GM23248 (cell line): Measurements from ENCODE around the gene CCDC91. TPM values are rescaled to one million over a fixed set of nuclear protein-coding genes. Genes with fewer than 3 reads are reported as not detected.

Experiments
- DNase-seq: peaks from one replicate; pipeline ENCODE4 v3.0.0-alpha.2; 2015
- H2AFZ ChIP-seq: fragments of 200-600 bp; sonication (generic); 2 replicates; pipeline ENCODE4 v1.6.1; 2016; ENCODE audit warnings: antibody characterized with exemption
- H3F3A ChIP-seq: fragments of 200-600 bp; sonication (generic); 2 replicates; pipeline ENCODE4 v1.6.1; 2016; ENCODE audit warnings: mild to moderate bottlenecking, antibody characterized with exemption, mixed run types; ENCODE audit not compliant: insufficient read depth
- H3K27ac ChIP-seq: fragments of 200-600 bp; sonication (generic); 2 replicates; pipeline ENCODE4 v1.5.1; 2016; ENCODE audit warnings: mild to moderate bottlenecking
- H3K27me3 ChIP-seq: fragments of 200-600 bp; sonication (generic); replicated peaks from 2 replicates; pipeline ENCODE4 v1.6.1; 2016; ENCODE audit warnings: mild to moderate bottlenecking; ENCODE audit not compliant: insufficient read depth
- H3K36me3 ChIP-seq: fragments of 200-600 bp; sonication (generic); 2 replicates; pipeline ENCODE4 v1.6.1; 2016; ENCODE audit warnings: low read depth, mild to moderate bottlenecking
- H3K4me1 ChIP-seq: fragments of 200-600 bp; sonication (generic); 2 replicates; pipeline ENCODE4 v1.6.1; 2016; ENCODE audit warnings: mild to moderate bottlenecking; ENCODE audit not compliant: insufficient read depth
- H3K4me2 ChIP-seq: fragments of 200-600 bp; sonication (generic); one replicate; pipeline ENCODE4 v1.6.1; 2016; ENCODE audit warnings: mild to moderate bottlenecking; ENCODE audit not compliant: unreplicated experiment
- H3K4me3 ChIP-seq: fragments of 200-600 bp; sonication (generic); 2 replicates; pipeline ENCODE4 v1.5.1; 2016; ENCODE audit warnings: mild to moderate bottlenecking
- H3K79me2 ChIP-seq: fragments of 200-600 bp; sonication (generic); 2 replicates; pipeline ENCODE4 v1.6.1; 2016; ENCODE audit warnings: mild to moderate bottlenecking; ENCODE audit not compliant: insufficient read depth
- H3K9ac ChIP-seq: fragments of 200-600 bp; sonication (generic); 2 replicates; pipeline ENCODE4 v1.6.1; 2016; ENCODE audit warnings: mild to moderate bottlenecking
- H3K9me2 ChIP-seq: fragments of 200-600 bp; sonication (generic); 2 replicates; pipeline ENCODE4 v1.6.1; 2016; ENCODE audit warnings: mixed run types, mild to moderate bottlenecking, moderate library complexity; ENCODE audit not compliant: insufficient read depth
- H3K9me3 ChIP-seq: fragments of 200-600 bp; sonication (generic); one replicate; pipeline ENCODE4 v1.6.1; 2017; ENCODE audit warnings: low read depth
- H4K20me1 ChIP-seq: fragments of 200-600 bp; sonication (generic); 2 replicates; pipeline ENCODE4 v1.6.0; 2016; ENCODE audit not compliant: insufficient read depth
- EZH2 ChIP-seq: fragments of 200-600 bp; sonication (generic); IDR thresholded peaks from 2 replicates; pipeline ENCODE4 v1.6.1; 2018; ENCODE audit warnings: antibody characterized with exemption, mild to moderate bottlenecking; ENCODE audit not compliant: insufficient read depth, poor library complexity, severe bottlenecking
- EZH2phosphoT487 ChIP-seq: fragments of 200-600 bp; sonication (generic); IDR thresholded peaks from 2 replicates; pipeline ENCODE4 v1.6.1; 2018; ENCODE audit warnings: antibody characterized with exemption, moderate library complexity, mild to moderate bottlenecking, low read depth; ENCODE audit not compliant: insufficient read depth
- WGBS, 2 experiments: methylation state at CpG; one replicate each; pipeline ENCODE4 v1.1.6; 2015 to 2017; ENCODE audit warnings: low lambda C conversion rate in 2 of 2, low coverage in 1 of 2; ENCODE audit errors: missing lambda C conversion rate in 2 of 2; 5-methylcytosine and 5-hydroxymethylcytosine counted together
- in situ Hi-C: fragments of 300-500 bp; cut with MboI; formaldehyde crosslinking; loops from 2 replicates; pipeline ENCODE4 v1.15.0; 2020
- polyA plus RNA-seq: library from polyadenylated mRNA; unstranded; fragments of >200 nt; fragmentation: Nextera tagmentation; extraction: Ambion mirVana; gene quantifications from 2 replicates; pipeline ENCODE4 v1.2.1, GENCODE V29; 2016
- total RNA-seq: library from RNA; depleted of rRNA; stranded (reverse); fragments of >200 nt; shearing (Covaris generic); gene quantifications from 2 replicates; pipeline ENCODE4 v1.2.3, GENCODE V29; 2014

Gene CCDC91
- total and polyA plus RNA-seq, 2 experiments from 2014 or later: 17.2 to 31.5 TPM

DNA sequence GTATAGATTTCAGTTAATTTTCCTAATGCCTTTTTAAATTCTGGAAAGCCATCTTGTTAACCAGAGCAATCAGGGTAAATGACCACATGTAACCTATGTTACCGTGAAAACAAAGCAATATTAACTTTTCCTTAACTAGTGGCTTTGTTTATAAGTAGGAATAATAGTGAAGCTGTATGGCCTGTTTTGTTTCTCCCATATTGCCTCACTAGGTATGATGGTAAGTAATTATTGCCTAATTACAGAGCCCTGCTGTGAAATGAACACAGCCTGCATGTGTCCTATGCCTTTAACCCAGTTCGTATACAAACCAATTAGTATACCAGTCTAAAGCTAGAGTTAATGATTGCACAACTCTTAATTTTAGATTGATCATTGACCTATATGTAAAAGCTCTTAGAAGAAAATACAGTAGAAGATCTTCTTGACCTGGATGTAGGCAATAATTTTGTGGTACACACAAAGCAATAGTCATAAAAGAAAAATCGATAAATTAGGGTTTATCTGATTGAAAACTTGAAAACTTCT, 249.9 kb downstream of the CCDC91 start:
- Histone ChIP-seq H3K27ac (no peak overlapping the region), H2AFZ (no peak overlapping the region), H3K79me2 (no peaks in the 10 kb centered on the region), H3K4me2 (no peak overlapping the region), H3K4me1 (0 out of 2 replicates have a peak, but pooled peaks cover 9% of the 10 kb centered on the region), H4K20me1 (no peaks in the 10 kb centered on the region; the same call in 1 of the 2 replicates), H3F3A (no peaks in the 10 kb centered on the region), H3K4me3 (no peak overlapping the region), H3K27me3 (no peaks in the 10 kb centered on the region), H3K9me2 (no peaks in the 10 kb centered on the region), H3K9ac (no peak overlapping the region), H3K36me3 (no peaks in the 10 kb centered on the region), H3K9me3 (no peaks in the 10 kb centered on the region)
- WGBS, 2 experiments: 96 to 97% methylated on average over 3 of the region's 3 CpGs
- in situ Hi-C loops: no loop called here
- no peak for TF ChIP-seq EZH2
- no peak for TF ChIP-seq EZH2phosphoT487
- DNase-seq: no peak

DNA sequence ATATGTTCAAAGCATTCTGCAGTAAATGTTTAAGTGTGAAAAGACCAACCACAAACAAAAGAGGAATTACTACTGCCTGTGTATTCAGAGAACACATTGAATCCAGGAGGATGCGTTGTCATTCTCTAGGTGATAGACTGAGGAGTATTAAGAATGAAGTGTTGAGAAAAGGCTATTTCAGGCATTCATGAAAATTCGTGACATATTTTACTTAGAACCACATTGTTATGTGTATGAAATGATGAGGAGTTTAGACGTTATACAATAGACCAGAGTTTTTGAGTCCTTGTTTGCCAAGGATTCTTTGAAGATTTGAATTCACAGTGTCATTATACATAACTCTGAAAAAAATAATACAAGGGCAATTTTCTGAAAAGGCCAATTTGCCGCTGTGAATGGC, 251.8 kb downstream of the CCDC91 start:
- Histone ChIP-seq H3K4me1 (peaks cover 17% of the 10 kb centered on the region; the same call in 1 of the 2 replicates), H3K27me3 (no peaks in the 10 kb centered on the region), H3K4me3 (no peak overlapping the region), H2AFZ (no peak overlapping the region), H3K4me2 (no peak overlapping the region), H3K9me2 (no peaks in the 10 kb centered on the region), H4K20me1 (no peaks in the 10 kb centered on the region; the same call in 1 of the 2 replicates), H3K9ac (no peak overlapping the region), H3F3A (0 out of 2 replicates have a peak, but pooled peaks cover 6% of the 10 kb centered on the region), H3K27ac (no peak overlapping the region), H3K79me2 (no peaks in the 10 kb centered on the region), H3K36me3 (no peaks in the 10 kb centered on the region), H3K9me3 (no peaks in the 10 kb centered on the region)
- in situ Hi-C loops: no loop called here
- TF ChIP-seq EZH2 (no peak), EZH2phosphoT487 (no peak)
- no peak for DNase-seq
- 96 to 98% methylated on average over 4 of the region's 4 CpGs for WGBS, 2 experiments

DNA sequence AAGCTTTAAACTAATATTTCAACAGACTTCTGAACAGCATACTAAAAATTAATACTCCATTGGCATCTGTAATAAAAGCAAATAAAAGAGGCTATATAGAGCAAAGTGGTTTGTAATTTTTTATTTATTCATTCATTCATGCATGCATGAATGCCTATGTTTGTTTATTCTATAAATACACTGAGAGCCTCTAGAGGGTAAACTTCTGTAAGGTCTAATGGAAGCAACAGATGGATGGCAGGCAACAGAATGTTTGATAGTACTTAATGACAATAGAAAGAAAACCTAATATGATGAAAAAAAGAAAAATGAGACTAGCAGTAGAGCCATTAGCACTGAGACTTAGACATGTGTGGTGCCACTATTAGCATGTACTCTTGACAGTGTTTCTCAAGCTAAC, 253.1 kb downstream of the CCDC91 start:
- H3K4me2 ChIP-seq: no peak overlapping the region
- no peak overlapping the region for H3K9ac ChIP-seq
- no peaks in the 10 kb centered on the region for H3K36me3 ChIP-seq
- no peaks in the 10 kb centered on the region for H3K27me3 ChIP-seq
- H3K79me2 ChIP-seq: no peaks in the 10 kb centered on the region
- no peak for DNase-seq
- peaks cover 17% of the 10 kb centered on the region; the same call in 1 of the 2 replicates for H3K4me1 ChIP-seq
- H4K20me1 ChIP-seq: no peaks in the 10 kb centered on the region; the same call in 1 of the 2 replicates
- no peak overlapping the region for H3K4me3 ChIP-seq
- no peaks in the 10 kb centered on the region for H3K9me3 ChIP-seq
- TF ChIP-seq EZH2phosphoT487: no peak
- TF ChIP-seq EZH2: no peak
- no peak overlapping the region for H2AFZ ChIP-seq
- in situ Hi-C loops: no loop called here
- H3K9me2 ChIP-seq: no peaks in the 10 kb centered on the region
- H3F3A ChIP-seq: 0 out of 2 replicates have a peak, but pooled peaks cover 6% of the 10 kb centered on the region
- no peak overlapping the region for H3K27ac ChIP-seq

DNA sequence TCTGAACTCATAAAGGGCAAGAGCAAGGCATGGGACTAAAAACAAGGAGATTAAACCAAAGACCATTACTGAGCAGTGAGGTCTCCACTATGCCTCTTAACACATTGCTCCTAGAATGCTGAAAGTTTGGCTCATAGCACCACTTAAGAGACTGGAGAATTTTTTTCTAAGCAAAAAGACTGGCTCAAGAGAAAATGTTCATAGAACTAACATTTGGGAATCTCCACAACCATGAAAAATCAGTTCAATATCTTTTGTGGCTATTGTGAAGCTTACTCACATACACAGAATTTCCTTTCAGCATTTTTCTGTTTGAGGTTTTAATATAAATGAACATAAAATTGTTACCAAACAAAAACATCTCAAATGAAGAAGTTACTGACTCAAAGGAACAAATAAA, 255.8 kb downstream of the CCDC91 start:
- no peaks in the 10 kb centered on the region; the same call in 1 of the 2 replicates for H4K20me1 ChIP-seq
- no peaks in the 10 kb centered on the region for H3K36me3 ChIP-seq
- H3K9ac ChIP-seq: no peak overlapping the region
- no peaks in the 10 kb centered on the region for H3K9me3 ChIP-seq
- no peak overlapping the region for H3K4me3 ChIP-seq
- H2AFZ ChIP-seq: no peak overlapping the region
- peak overlapping the region; percentile 1 for H3K4me2 ChIP-seq
- in situ Hi-C loops: no loop called here
- H3K79me2 ChIP-seq: no peaks in the 10 kb centered on the region
- peak; percentile 6 for DNase-seq
- peaks cover 8% of the 10 kb centered on the region; the same call in 1 of the 2 replicates for H3K4me1 ChIP-seq
- no peaks in the 10 kb centered on the region for H3K27me3 ChIP-seq
- no peak overlapping the region for H3K27ac ChIP-seq
- H3K9me2 ChIP-seq: no peaks in the 10 kb centered on the region
- 0 out of 2 replicates have a peak, but pooled peaks cover 6% of the 10 kb centered on the region for H3F3A ChIP-seq
- no peak for TF ChIP-seq EZH2
- TF ChIP-seq EZH2phosphoT487: no peak

DNA sequence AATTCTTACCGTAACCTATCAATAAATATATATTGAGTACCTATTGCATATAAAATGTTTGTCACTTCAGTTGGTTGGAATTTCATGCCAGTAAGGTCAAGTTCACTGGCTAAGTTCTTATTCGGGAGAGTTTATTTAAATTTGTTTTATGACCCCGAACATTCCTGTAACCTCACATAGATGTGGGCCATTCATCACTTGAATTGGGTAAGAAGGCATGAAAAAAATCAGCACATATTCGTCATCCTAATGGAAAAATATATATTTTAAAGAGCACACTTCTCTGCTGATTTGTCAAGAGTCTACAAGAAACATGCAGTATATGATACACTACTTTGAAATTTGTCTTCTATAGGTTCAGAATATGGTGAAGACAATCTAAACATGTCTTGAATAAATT, 263.4 kb downstream of the CCDC91 start:
- TF ChIP-seq EZH2 (no peak), EZH2phosphoT487 (no peak)
- Histone ChIP-seq H3K9me2 (no peaks in the 10 kb centered on the region), H3F3A (no peaks in the 10 kb centered on the region)

More for the DNA sequence above, 263.4 kb downstream of the CCDC91 start:
- Histone ChIP-seq H4K20me1 (no peaks in the 10 kb centered on the region), H3K4me1 (no peaks in the 10 kb centered on the region), H3K36me3 (0 out of 2 replicates have a peak, but pooled peaks cover 13% of the 10 kb centered on the region), H3K79me2 (no peaks in the 10 kb centered on the region), H2AFZ (no peak overlapping the region), H3K4me3 (no peak overlapping the region), H3K27me3 (no peaks in the 10 kb centered on the region), H3K4me2 (no peak overlapping the region), H3K27ac (no peak overlapping the region), H3K9ac (no peak overlapping the region), H3K9me3 (no peaks in the 10 kb centered on the region)
- in situ Hi-C loops: no loop called here
- no peak for DNase-seq
- 87 to 89% methylated on average over 4 of the region's 4 CpGs for WGBS, 2 experiments
